ENCODE results near the gene LENG1.

LENG1 gene

GRCh38 chr19:54133957-54134590 is 25.4 kb downstream of the LENG1 start:
- Histone ChIP-seq H4K20me1 (ENCODE audit: insufficient read depth, low read length, poor library complexity, severe bottlenecking) (peaks cover 14% of the 10 kb centered on the region), H3K4me3 (ENCODE audit: low read length, poor library complexity, severe bottlenecking) (no peak overlapping the region), H3F3A (ENCODE audit: low read depth) (no peaks in the 10 kb centered on the region), H3K36me3 (ENCODE audit: insufficient read depth, low read length) (peaks cover 6% of the 10 kb centered on the region; the same call in 1 of the 2 replicates), H2AFZ (ENCODE audit: low read length) (no peak overlapping the region), H3K79me2 (ENCODE audit: insufficient read depth, low read length) (peaks cover 15% of the 10 kb centered on the region), H3K27me3 (ENCODE audit: insufficient read depth, low read length, poor library complexity, severe bottlenecking) (peaks cover 5% of the 10 kb centered on the region), H3K9ac (ENCODE audit: low read depth, low read length, poor library complexity, severe bottlenecking) (no peak overlapping the region), H3K4me2 (ENCODE audit: low read depth, low read length, poor library complexity, severe bottlenecking) (no peak overlapping the region), H3K4me1 (ENCODE audit: insufficient read depth, low read length, poor library complexity, severe bottlenecking) (peaks cover 15% of the 10 kb centered on the region), H3K9me3 (ENCODE audit: insufficient read depth, low read depth, low read length) (no peaks in the 10 kb centered on the region), H3K9me2 (replicated peaks; ENCODE audit: low read depth, low read length) (no peaks in the 10 kb centered on the region)
- TF ChIP-seq CTCF (conservative IDR thresholded peaks at IDR 0.05; ENCODE audit: low read length) (no peak), EZH2phosphoT487 (IDR thresholded peaks at IDR 0.05; ENCODE audit: borderline replicate concordance) (no peak)

DNA sequence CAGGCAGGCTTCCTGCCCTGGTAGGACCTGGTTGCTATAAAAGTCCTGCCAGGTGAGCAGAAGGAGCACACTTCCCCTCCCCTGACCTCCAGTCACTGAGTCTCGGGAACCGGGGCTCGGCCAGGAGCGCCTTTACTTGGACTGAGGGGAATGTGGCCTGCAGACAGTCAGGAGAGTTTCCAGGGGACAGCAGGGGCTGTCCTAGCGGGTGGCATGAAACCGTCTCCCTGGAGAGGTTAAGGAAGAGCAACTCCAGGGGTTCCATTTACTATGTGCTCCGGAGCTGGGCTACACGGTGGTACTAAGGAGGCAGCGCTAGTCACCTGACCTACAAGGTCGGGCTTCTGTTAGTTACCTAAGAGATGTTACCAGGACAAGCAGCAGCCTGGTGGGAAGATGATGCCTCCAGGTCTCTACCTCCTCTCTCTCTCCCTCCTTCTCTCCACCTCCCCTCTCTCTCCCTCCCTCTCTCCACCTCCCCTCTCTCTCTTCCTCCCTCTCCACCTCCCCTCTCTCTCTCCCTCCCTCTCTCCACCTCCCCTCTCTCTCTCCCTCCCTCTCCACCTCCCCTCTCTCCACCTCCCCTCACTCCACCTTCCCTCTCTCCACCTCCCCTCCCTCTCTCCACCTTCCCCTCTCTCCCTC is 26.1 kb downstream of the LENG1 start:
- H3K9ac ChIP-seq (ENCODE audit: low read depth, low read length, poor library complexity, severe bottlenecking): no peak overlapping the region
- no peaks in the 10 kb centered on the region for H3K9me2 ChIP-seq (replicated peaks; ENCODE audit: low read depth, low read length)
- peaks cover 5% of the 10 kb centered on the region for H3K27me3 ChIP-seq (ENCODE audit: insufficient read depth, low read length, poor library complexity, severe bottlenecking)
- H3K4me3 ChIP-seq (ENCODE audit: low read length, poor library complexity, severe bottlenecking): no peak overlapping the region
- H3K4me2 ChIP-seq (ENCODE audit: low read depth, low read length, poor library complexity, severe bottlenecking): no peak overlapping the region
- peaks cover 9% of the 10 kb centered on the region for H3K4me1 ChIP-seq (ENCODE audit: insufficient read depth, low read length, poor library complexity, severe bottlenecking)
- H3F3A ChIP-seq (ENCODE audit: low read depth): no peaks in the 10 kb centered on the region
- H4K20me1 ChIP-seq (ENCODE audit: insufficient read depth, low read length, poor library complexity, severe bottlenecking): peaks cover 8% of the 10 kb centered on the region
- H3K9me3 ChIP-seq (ENCODE audit: insufficient read depth, low read depth, low read length): no peaks in the 10 kb centered on the region
- TF ChIP-seq EZH2phosphoT487 (IDR thresholded peaks at IDR 0.05; ENCODE audit: borderline replicate concordance) (no peak), CTCF (conservative IDR thresholded peaks at IDR 0.05; ENCODE audit: low read length) (no peak)
- H2AFZ ChIP-seq (ENCODE audit: low read length): no peak overlapping the region
- peaks cover 8% of the 10 kb centered on the region for H3K79me2 ChIP-seq (ENCODE audit: insufficient read depth, low read length)
- peaks cover 6% of the 10 kb centered on the region; the same call in 1 of the 2 replicates for H3K36me3 ChIP-seq (ENCODE audit: insufficient read depth, low read length)

- Histone ChIP-seq H3K36me3 (ENCODE audit: insufficient read depth, low read length) (peaks cover 23% of the 10 kb centered on the region; the same call in 1 of the 2 replicates), H3K9me3 (ENCODE audit: insufficient read depth, low read depth, low read length) (no peaks in the 10 kb centered on the region), H3F3A (ENCODE audit: low read depth) (no peaks in the 10 kb centered on the region)
Observed at GRCh38 chr19:54129617-54129996, 29.9 kb downstream of the LENG1 start.

More at GRCh38 chr19:54129617-54129996, 29.9 kb downstream of the LENG1 start:
- no peak for TF ChIP-seq CTCF (conservative IDR thresholded peaks at IDR 0.05; ENCODE audit: low read length)
- no peak for TF ChIP-seq EZH2phosphoT487 (IDR thresholded peaks at IDR 0.05; ENCODE audit: borderline replicate concordance)
- no peak overlapping the region for H3K4me2 ChIP-seq (ENCODE audit: low read depth, low read length, poor library complexity, severe bottlenecking)
- H3K4me1 ChIP-seq (ENCODE audit: insufficient read depth, low read length, poor library complexity, severe bottlenecking): no peaks in the 10 kb centered on the region
- no peaks in the 10 kb centered on the region for H3K27me3 ChIP-seq (ENCODE audit: insufficient read depth, low read length, poor library complexity, severe bottlenecking)
- H3K9ac ChIP-seq (ENCODE audit: low read depth, low read length, poor library complexity, severe bottlenecking): no peak overlapping the region
- H4K20me1 ChIP-seq (ENCODE audit: insufficient read depth, low read length, poor library complexity, severe bottlenecking): no peaks in the 10 kb centered on the region
- no peak overlapping the region for H2AFZ ChIP-seq (ENCODE audit: low read length)
- no peak overlapping the region for H3K4me3 ChIP-seq (ENCODE audit: low read length, poor library complexity, severe bottlenecking)
- no peaks in the 10 kb centered on the region for H3K79me2 ChIP-seq (ENCODE audit: insufficient read depth, low read length)
- H3K9me2 ChIP-seq (replicated peaks; ENCODE audit: low read depth, low read length): no peaks in the 10 kb centered on the region
